A549 (cell line): ENCODE data around the gene ZBTB20. TPM values are rescaled to one million over a fixed set of nuclear protein-coding genes. Genes with fewer than 3 reads are reported as not detected.

Experiments
- ATAC-seq, 2 experiments: fragments of 200-7000 bp in 1 of 2; fragments of >200 bp in 1 of 2; cut with Nextera tagmentation in 1 of 2; cut with Tn5 transposase in 1 of 2; 3 replicates each; pipeline versions ENCODE4 v1.8.0 to v1.9.1; 2018 to 2020; ENCODE audit warnings: mild to moderate bottlenecking in 1 of 2, moderate library complexity in 1 of 2
- CTCF ChIA-PET: fragments of 300-600 bp; sonication (Branson Sonifier 250); formaldehyde crosslinking; extraction: SDS; loops from one replicate; lab custom pipeline; 2021; ENCODE audit warnings: antibody characterized with exemption, inconsistent platforms; lab: Yijun Ruan, JAX
- POLR2A ChIA-PET: fragments of 350-600 bp; formaldehyde crosslinking; extraction: SDS; loops from one replicate; lab custom pipeline; 2021; ENCODE audit warnings: antibody characterized with exemption, inconsistent platforms; lab: Yijun Ruan, JAX
- DNase-seq, 2 experiments: peaks; one replicate each; pipeline versions ENCODE4 v3.0.0 to v3.0.0-alpha.2; 2011 to 2016; ENCODE audit warnings: low read depth in 1 of 2, low spot score in 1 of 2
- FAIRE-seq: peaks from 2 replicates; lab custom pipeline; 2011; peaks lifted over from hg19 to GRCh38; lab: Jason Lieb, UNC
- H3K27ac ChIP-seq, 2 experiments: fragments of >200 bp; sonication (Bioruptor Twin); formaldehyde crosslinking; 3 replicates each; pipeline ENCODE4 v1.5.1; 2016 to 2017
- H3K4me1 ChIP-seq: fragments of >200 bp; sonication (Bioruptor Twin); formaldehyde crosslinking; 3 replicates; pipeline ENCODE4 v1.6.1; 2016
- H3K4me2 ChIP-seq: fragments of >200 bp; sonication (Bioruptor Twin); formaldehyde crosslinking; 3 replicates; pipeline ENCODE4 v1.6.1; 2016
- H3K4me3 ChIP-seq: fragments of >200 bp; sonication (Bioruptor Twin); formaldehyde crosslinking; 3 replicates; pipeline ENCODE4 v1.5.1; 2016
- H3K9me3 ChIP-seq: fragments of >200 bp; sonication (Bioruptor Twin); formaldehyde crosslinking; 3 replicates; pipeline ENCODE4 v1.6.1; 2016
- CEBPB ChIP-seq, 2 experiments: fragments of >200 bp in 1 of 2; sonication (Bioruptor Twin) in 1 of 2; formaldehyde crosslinking in 1 of 2; IDR thresholded peaks; 2 replicates each; pipeline ENCODE4 v1.6.1; 2012 to 2016
- CHD2 ChIP-seq: fragments of 150-350 bp; IDR thresholded peaks from 2 replicates; pipeline ENCODE4 v1.6.1; 2014; ENCODE audit warnings: low read length; ENCODE audit not compliant: partially characterized antibody
- CHD4 ChIP-seq: fragments of 200-600 bp; sonication (generic); IDR thresholded peaks from 2 replicates; pipeline ENCODE4 v1.6.1; 2016; ENCODE audit warnings: antibody characterized with exemption, mild to moderate bottlenecking, borderline replicate concordance
- EP300 ChIP-seq, 2 experiments: fragments of >200 bp; sonication (Bioruptor Twin); formaldehyde crosslinking; IDR thresholded peaks; 2 replicates in 1 of 2; 3 replicates in 1 of 2; pipeline ENCODE4 v1.6.1; 2016 to 2017
- FOSB ChIP-seq: fragments of 250-450 bp; sonication (Bioruptor Pico); IDR thresholded peaks from 2 replicates; pipeline ENCODE4 v1.5.0; 2020; ENCODE audit warnings: mild to moderate bottlenecking, moderate library complexity
- JUNB ChIP-seq: fragments of >200 bp; sonication (Bioruptor Twin); formaldehyde crosslinking; IDR thresholded peaks from 2 replicates; pipeline ENCODE4 v1.6.1; 2016
- KDM1A ChIP-seq: fragments of 200-600 bp; sonication (generic); IDR thresholded peaks from 2 replicates; pipeline ENCODE4 v1.6.1; 2016; ENCODE audit warnings: low read depth, mild to moderate bottlenecking
- MAZ ChIP-seq: fragments of 150-350 bp; IDR thresholded peaks from 2 replicates; pipeline ENCODE4 v1.6.1; 2014; ENCODE audit warnings: antibody characterized with exemption, low read depth, low read length, borderline replicate concordance
- PHF8 ChIP-seq: fragments of 200-600 bp; sonication (generic); IDR thresholded peaks from 2 replicates; pipeline ENCODE4 v1.6.1; 2016; ENCODE audit warnings: low read depth, mild to moderate bottlenecking, antibody characterized with exemption, moderate library complexity, borderline replicate concordance
- POLR2A ChIP-seq: IDR thresholded peaks from 2 replicates; pipeline ENCODE4 v1.6.1; 2012; ENCODE audit warnings: mild to moderate bottlenecking, low read length
- REST ChIP-seq: fragments of 200-600 bp; sonication (generic); IDR thresholded peaks from 2 replicates; pipeline ENCODE4 v1.6.1; 2016; ENCODE audit warnings: antibody characterized with exemption, mild to moderate bottlenecking, moderate library complexity
- RFX5 ChIP-seq: fragments of 450-650 bp; IDR thresholded peaks from 2 replicates; pipeline ENCODE4 v1.7.1; 2014; ENCODE audit warnings: antibody characterized with exemption, mild to moderate bottlenecking, moderate library complexity
- RNF2 ChIP-seq: fragments of 200-600 bp; sonication (generic); IDR thresholded peaks from 2 replicates; pipeline ENCODE4 v1.6.1; 2016; ENCODE audit warnings: low read depth, mild to moderate bottlenecking, antibody characterized with exemption, moderate library complexity, borderline replicate concordance
- SMC3 ChIP-seq: fragments of >200 bp; sonication (Bioruptor Twin); formaldehyde crosslinking; IDR thresholded peaks from 3 replicates; pipeline ENCODE4 v1.6.1; 2018; ENCODE audit warnings: inconsistent platforms
- TP53 ChIP-seq: fragments of 250-450 bp; sonication (Bioruptor Pico); IDR thresholded peaks from 2 replicates; pipeline ENCODE4 v1.5.0; 2021; ENCODE audit warnings: mild to moderate bottlenecking, moderate library complexity
- ZC3H11A ChIP-seq: fragments of 450-650 bp; IDR thresholded peaks from 2 replicates; pipeline ENCODE4 v1.6.1; 2014; ENCODE audit warnings: antibody characterized with exemption, mild to moderate bottlenecking
- WGBS: methylation state at CpG from one replicate; pipeline ENCODE4 v1.1.6; 2017; ENCODE audit errors: missing lambda C conversion rate; 5-methylcytosine and 5-hydroxymethylcytosine counted together
- polyA plus RNA-seq, 4 experiments: library from polyadenylated mRNA; depleted of rRNA in 3 of 4; stranded (reverse); fragments of >200 nt; fragmentation: RNase III in 1 of 4; extraction: RNeasy Plus Mini Kit Qiagen cat#74134 plus additional on column Dnase treatment in 1 of 4; gene quantifications; 2 replicates in 3 of 4; 3 replicates in 1 of 4; pipeline ENCODE4 v1.2.3, GENCODE V29; 2011 to 2017
- TF ChIP-seq, protein P1 (sequence below): fragments of 150-350 bp; IDR thresholded peaks from 2 replicates; pipeline ENCODE4 v1.6.1; 2014; ENCODE audit warnings: low read depth, mild to moderate bottlenecking, low read length
- TF ChIP-seq, protein P2 (sequence below): fragments of >200 bp; sonication (Bioruptor Twin); formaldehyde crosslinking; IDR thresholded peaks from 3 replicates; pipeline ENCODE4 v1.5.1; 2016
- TF ChIP-seq, protein P3 (sequence below): fragments of >200 bp; sonication (Bioruptor Twin); formaldehyde crosslinking; IDR thresholded peaks from 2 replicates; pipeline ENCODE4 v1.6.1; 2016
- TF ChIP-seq, protein P4 (sequence below): IDR thresholded peaks from 2 replicates; pipeline ENCODE4 v1.6.1; 2012
- TF ChIP-seq, protein P5 (sequence below): fragments of 250-450 bp; sonication (Bioruptor Pico); IDR thresholded peaks from 2 replicates; pipeline ENCODE4 v1.5.0; 2021; ENCODE audit warnings: mild to moderate bottlenecking, moderate library complexity, borderline replicate concordance

ZBTB20 gene
- polyA plus RNA-seq, 2 of the 4 experiments (the other 2 are of a cell fraction), result 0.85 to 5.0 TPM

DNA sequence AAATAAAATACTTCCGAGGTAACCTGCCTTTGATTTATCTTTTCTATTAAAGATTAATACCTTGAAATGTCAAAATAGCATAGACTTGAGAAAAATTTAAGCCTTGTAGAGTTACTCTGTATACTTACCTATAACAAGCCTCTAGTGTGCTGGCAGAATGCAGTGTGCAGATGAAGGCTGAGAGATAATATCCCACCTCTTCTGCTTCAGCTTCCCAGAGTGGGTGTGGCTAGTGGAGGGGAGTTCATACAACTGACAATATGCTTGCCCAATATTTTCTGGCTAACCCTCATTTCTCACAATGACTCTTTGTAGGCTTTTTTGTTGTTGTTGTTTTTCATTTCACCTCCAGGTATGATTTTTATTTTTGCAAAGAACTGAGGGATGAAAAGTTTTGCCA is 15.7 kb upstream of the ZBTB20 start:
- ATAC-seq (no peak), FAIRE-seq (no peak), DNase-seq (no peak)
- Histone ChIP-seq H3K9me3 (peaks cover 7% of the 10 kb centered on the region; the same call in 1 of the 3 replicates), H3K4me2 (no peak overlapping the region), H3K4me1 (no peaks in the 10 kb centered on the region), H3K4me3 (no peak overlapping the region), H3K27ac (no peak overlapping the region)
- POLR2A ChIA-PET, result interaction anchor here (2.3 kb wide), 1 partner anchor 15 kb away, joined by 10 read pairs; the partner anchor contains the start of gene ZBTB20
- CTCF ChIA-PET, result no interaction called here
- WGBS, result 42% methylated on average over 1 of the region's 1 CpG
- no peak for TF ChIP-seq SMC3
- no peak for TF ChIP-seq RNF2
- TF ChIP-seq JUNB, result no peak

DNA sequence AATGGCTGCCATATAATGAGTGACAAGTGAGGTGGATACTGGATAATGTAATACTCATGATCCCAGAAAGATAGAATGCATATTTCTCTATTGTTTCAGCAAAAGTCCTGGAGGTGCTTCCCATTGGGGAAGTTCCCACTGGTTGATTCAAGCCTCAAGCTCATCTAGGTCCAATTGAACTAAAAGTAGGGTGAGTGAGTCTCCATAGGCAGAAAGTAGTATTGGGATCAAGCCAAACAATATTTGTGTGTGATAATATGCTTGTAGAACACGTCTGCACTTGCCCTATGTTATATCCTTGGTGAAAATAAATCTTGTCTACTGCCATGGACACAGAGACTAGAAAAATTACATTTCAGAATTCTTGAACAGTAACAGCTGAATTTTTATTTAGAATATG is 14.8 kb upstream of the ZBTB20 start:
- DNase-seq, result no peak
- H3K4me2 ChIP-seq, result no peak overlapping the region
- no peaks in the 10 kb centered on the region for H3K4me1 ChIP-seq
- H3K27ac ChIP-seq, result no peak overlapping the region
- H3K9me3 ChIP-seq, result peaks cover 7% of the 10 kb centered on the region; the same call in 1 of the 3 replicates
- CTCF ChIA-PET, result interaction anchor here (1.0 kb wide), 2 partner anchors 56 to 335 kb away, joined by 3 read pairs; no protein-coding TSS in a partner anchor
- no peak for FAIRE-seq
- WGBS, result 12% methylated on average over 1 of the region's 1 CpG
- no peak for TF ChIP-seq CHD4
- no peak for TF ChIP-seq ZC3H11A
- no peak for TF ChIP-seq SMC3
- TF ChIP-seq CHD2, result no peak
- TF ChIP-seq, protein P1, sequence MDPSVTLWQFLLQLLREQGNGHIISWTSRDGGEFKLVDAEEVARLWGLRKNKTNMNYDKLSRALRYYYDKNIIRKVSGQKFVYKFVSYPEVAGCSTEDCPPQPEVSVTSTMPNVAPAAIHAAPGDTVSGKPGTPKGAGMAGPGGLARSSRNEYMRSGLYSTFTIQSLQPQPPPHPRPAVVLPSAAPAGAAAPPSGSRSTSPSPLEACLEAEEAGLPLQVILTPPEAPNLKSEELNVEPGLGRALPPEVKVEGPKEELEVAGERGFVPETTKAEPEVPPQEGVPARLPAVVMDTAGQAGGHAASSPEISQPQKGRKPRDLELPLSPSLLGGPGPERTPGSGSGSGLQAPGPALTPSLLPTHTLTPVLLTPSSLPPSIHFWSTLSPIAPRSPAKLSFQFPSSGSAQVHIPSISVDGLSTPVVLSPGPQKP, result no peak
- no peak for TF ChIP-seq FOSB (CRISPR knock-in tag)
- no peak for TF ChIP-seq RFX5
- TF ChIP-seq, protein P2, sequence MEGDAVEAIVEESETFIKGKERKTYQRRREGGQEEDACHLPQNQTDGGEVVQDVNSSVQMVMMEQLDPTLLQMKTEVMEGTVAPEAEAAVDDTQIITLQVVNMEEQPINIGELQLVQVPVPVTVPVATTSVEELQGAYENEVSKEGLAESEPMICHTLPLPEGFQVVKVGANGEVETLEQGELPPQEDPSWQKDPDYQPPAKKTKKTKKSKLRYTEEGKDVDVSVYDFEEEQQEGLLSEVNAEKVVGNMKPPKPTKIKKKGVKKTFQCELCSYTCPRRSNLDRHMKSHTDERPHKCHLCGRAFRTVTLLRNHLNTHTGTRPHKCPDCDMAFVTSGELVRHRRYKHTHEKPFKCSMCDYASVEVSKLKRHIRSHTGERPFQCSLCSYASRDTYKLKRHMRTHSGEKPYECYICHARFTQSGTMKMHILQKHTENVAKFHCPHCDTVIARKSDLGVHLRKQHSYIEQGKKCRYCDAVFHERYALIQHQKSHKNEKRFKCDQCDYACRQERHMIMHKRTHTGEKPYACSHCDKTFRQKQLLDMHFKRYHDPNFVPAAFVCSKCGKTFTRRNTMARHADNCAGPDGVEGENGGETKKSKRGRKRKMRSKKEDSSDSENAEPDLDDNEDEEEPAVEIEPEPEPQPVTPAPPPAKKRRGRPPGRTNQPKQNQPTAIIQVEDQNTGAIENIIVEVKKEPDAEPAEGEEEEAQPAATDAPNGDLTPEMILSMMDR, result no peak
- TF ChIP-seq EP300 (IDR thresholded peaks at IDR 0.05), result no peak
- TF ChIP-seq KDM1A, result no peak
- TF ChIP-seq, protein P3, sequence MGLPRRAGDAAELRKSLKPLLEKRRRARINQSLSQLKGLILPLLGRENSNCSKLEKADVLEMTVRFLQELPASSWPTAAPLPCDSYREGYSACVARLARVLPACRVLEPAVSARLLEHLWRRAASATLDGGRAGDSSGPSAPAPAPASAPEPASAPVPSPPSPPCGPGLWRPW, result no peak
- POLR2A ChIA-PET, result no interaction called here
- H3K4me3 ChIP-seq, result no peak overlapping the region
- ATAC-seq, result no peak

DNA sequence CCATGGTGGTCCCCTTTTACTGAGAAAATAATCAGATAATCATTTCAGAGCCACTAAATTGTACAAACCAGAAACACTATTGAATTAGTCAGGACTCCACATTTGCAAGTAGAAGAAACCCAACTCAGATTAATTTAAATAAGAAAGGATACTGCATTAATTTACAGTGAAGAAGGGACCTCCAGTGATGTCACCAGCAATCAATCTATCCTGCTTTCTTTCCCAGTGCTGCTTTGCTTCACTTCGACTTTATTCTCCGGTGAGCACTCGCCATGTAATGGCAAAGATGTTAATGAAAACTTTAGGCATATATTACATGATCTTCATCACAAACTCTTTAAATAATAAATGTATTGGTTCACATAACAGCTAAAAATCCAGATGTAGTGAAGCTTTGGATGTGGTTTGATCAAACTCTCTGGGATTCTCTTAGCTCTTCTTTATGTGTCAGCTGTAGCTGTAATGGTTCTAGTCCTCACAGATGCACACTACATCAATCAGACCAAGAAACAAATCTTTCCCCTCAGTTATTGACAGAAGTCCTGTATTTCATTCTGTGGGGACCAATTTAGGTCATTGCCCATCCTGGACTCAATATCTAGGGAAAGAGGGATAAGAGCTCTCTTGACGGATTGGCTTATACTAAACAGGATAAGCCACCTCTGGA is 14.2 kb upstream of the ZBTB20 start:
- Histone ChIP-seq H3K27ac (no peak overlapping the region), H3K9me3 (peaks cover 7% of the 10 kb centered on the region; the same call in 1 of the 3 replicates), H3K4me2 (no peak overlapping the region), H3K4me3 (no peak overlapping the region), H3K4me1 (no peaks in the 10 kb centered on the region)
- DNase-seq (no peak), ATAC-seq (no peak)
- CTCF ChIA-PET, result interaction anchor here (0.6 to 1.0 kb wide), 3 partner anchors 15 to 334 kb away, joined by 3 read pairs; no protein-coding TSS in a partner anchor
- TF ChIP-seq, protein P4, sequence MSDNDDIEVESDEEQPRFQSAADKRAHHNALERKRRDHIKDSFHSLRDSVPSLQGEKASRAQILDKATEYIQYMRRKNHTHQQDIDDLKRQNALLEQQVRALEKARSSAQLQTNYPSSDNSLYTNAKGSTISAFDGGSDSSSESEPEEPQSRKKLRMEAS, result no peak
- TF ChIP-seq CEBPB (IDR thresholded peaks at IDR 0.05) (no peak), PHF8 (no peak), POLR2A (no peak), REST (no peak), MAZ (no peak), TP53 (no peak)
- TF ChIP-seq, protein P5, sequence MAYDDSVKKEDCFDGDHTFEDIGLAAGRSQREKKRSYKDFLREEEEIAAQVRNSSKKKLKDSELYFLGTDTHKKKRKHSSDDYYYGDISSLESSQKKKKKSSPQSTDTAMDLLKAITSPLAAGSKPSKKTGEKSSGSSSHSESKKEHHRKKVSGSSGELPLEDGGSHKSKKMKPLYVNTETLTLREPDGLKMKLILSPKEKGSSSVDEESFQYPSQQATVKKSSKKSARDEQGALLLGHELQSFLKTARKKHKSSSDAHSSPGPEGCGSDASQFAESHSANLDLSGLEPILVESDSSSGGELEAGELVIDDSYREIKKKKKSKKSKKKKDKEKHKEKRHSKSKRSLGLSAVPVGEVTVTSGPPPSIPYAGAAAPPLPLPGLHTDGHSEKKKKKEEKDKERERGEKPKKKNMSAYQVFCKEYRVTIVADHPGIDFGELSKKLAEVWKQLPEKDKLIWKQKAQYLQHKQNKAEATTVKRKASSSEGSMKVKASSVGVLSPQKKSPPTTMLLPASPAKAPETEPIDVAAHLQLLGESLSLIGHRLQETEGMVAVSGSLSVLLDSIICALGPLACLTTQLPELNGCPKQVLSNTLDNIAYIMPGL, result no peak
- TF ChIP-seq, all 56 proteins: peak for 0
- POLR2A ChIA-PET, result no interaction called here
- FAIRE-seq, result no peak
- WGBS, result 92% methylated on average over 4 of the region's 4 CpGs
